GM12878 (cell line): ENCODE results near the gene PLIN3. TPM values are rescaled to one million over a fixed set of nuclear protein-coding genes. Genes with fewer than 3 reads are reported as not detected.
A peak's percentile ranks its signal among the peaks of the same experiment; 100 is the strongest.

Source experiments
- BACH1 ChIP-seq: fragments of 450-650 bp; IDR thresholded peaks from 2 replicates; pipeline ENCODE4 v1.6.1; 2017; ENCODE audit warnings: mild to moderate bottlenecking, borderline replicate concordance
- BHLHE40 ChIP-seq, 2 experiments: fragments of 450-650 bp in 1 of 2; IDR thresholded peaks; 2 replicates each; pipeline ENCODE4 v1.6.1; 2011 to 2017; ENCODE audit warnings: low read depth in 2 of 2, borderline replicate concordance in 1 of 2, improper control_type of control experiment in 1 of 2, low read length in 1 of 2, mild to moderate bottlenecking in 1 of 2
- CREM ChIP-seq: IDR thresholded peaks from 2 replicates; pipeline ENCODE4 v1.6.1; 2014; ENCODE audit warnings: antibody characterized with exemption, low read depth
- CUX1 ChIP-seq: IDR thresholded peaks from 2 replicates; pipeline ENCODE4 v1.6.1; 2012; ENCODE audit warnings: improper control_type of control experiment, low read depth, low read length; ENCODE audit not compliant: insufficient replicate concordance
- E2F8 ChIP-seq: fragments of 450-650 bp; IDR thresholded peaks from 2 replicates; pipeline ENCODE4 v1.6.1; 2018; ENCODE audit warnings: mild to moderate bottlenecking, low read depth, moderate library complexity; ENCODE audit not compliant: partially characterized antibody
- ELK1 ChIP-seq: IDR thresholded peaks from 2 replicates; pipeline ENCODE4 v1.6.1; 2012; ENCODE audit warnings: low read depth, low read length, improper control_type of control experiment
- FOS ChIP-seq: IDR thresholded peaks from 3 replicates; pipeline ENCODE4 v1.6.1; 2011; ENCODE audit warnings: borderline replicate concordance; ENCODE audit not compliant: insufficient read length; ENCODE audit errors: extremely low read depth
- FOXK2 ChIP-seq: fragments of 450-650 bp; IDR thresholded peaks from 2 replicates; pipeline ENCODE4 v1.6.1; 2017; ENCODE audit warnings: mild to moderate bottlenecking, moderate library complexity
- FOXM1 ChIP-seq: IDR thresholded peaks from 2 replicates; pipeline ENCODE4 v1.6.1; 2012; ENCODE audit warnings: low read depth, mild to moderate bottlenecking, inconsistent platforms, low read length, moderate library complexity
- HDAC6 ChIP-seq: fragments of 200-600 bp; sonication (generic); IDR thresholded peaks from one replicate; pipeline ENCODE4 v1.8.0; 2017; ENCODE audit warnings: antibody characterized with exemption; ENCODE audit not compliant: unreplicated experiment
- IKZF1 ChIP-seq: fragments of 450-650 bp; conservative IDR thresholded peaks from 2 replicates; pipeline ENCODE4 v1.6.1; 2017; ENCODE audit warnings: antibody characterized with exemption, mild to moderate bottlenecking
- IRF4 ChIP-seq: IDR thresholded peaks from 2 replicates; pipeline ENCODE4 v1.6.1; 2011; ENCODE audit warnings: low read depth, low read length
- IRF5 ChIP-seq: fragments of 450-650 bp; IDR thresholded peaks from 2 replicates; pipeline ENCODE4 v1.6.1; 2017; ENCODE audit warnings: borderline replicate concordance
- MXI1 ChIP-seq: fragments of 150-350 bp; IDR thresholded peaks from 2 replicates; pipeline ENCODE4 v1.6.1; 2011; ENCODE audit warnings: low read depth, mild to moderate bottlenecking, inconsistent platforms, low read length, improper control_type of control experiment
- NBN ChIP-seq: fragments of 450-650 bp; IDR thresholded peaks from 2 replicates; pipeline ENCODE4 v1.6.1; 2016
- NFYB ChIP-seq: IDR thresholded peaks from 2 replicates; pipeline ENCODE4 v1.6.1; 2011; ENCODE audit warnings: low read depth, mild to moderate bottlenecking, low read length, improper control_type of control experiment, moderate library complexity; ENCODE audit not compliant: insufficient read depth
- PAX8 ChIP-seq: fragments of 450-650 bp; IDR thresholded peaks from 2 replicates; pipeline ENCODE4 v1.6.1; 2017; ENCODE audit warnings: mild to moderate bottlenecking, moderate library complexity
- POLR2AphosphoS5 ChIP-seq: IDR thresholded peaks from 2 replicates; pipeline ENCODE4 v1.6.1; 2011; ENCODE audit warnings: mild to moderate bottlenecking, low read length, inconsistent platforms
- SP1 ChIP-seq: IDR thresholded peaks from one replicate; pipeline ENCODE4 v1.6.1; 2011; ENCODE audit warnings: low read depth, low read length
- polyA plus RNA-seq, 11 experiments: library from polyadenylated mRNA; depleted of rRNA in 4 of 11; unstranded in 6 of 11; stranded (reverse) in 5 of 11; fragments of >200 nt; fragmentation: Nextera tagmentation in 4 of 11; fragmentation: Illumina TruSeq in 1 of 11; extraction: Ambion mirVana in 4 of 11; extraction: Trizol in 1 of 11; gene quantifications; 1 replicate in 1 of 11; 2 replicates in 10 of 11; pipeline versions ENCODE4 v1.2.1 to v1.2.3, GENCODE V29; 2011 to 2016; ENCODE audit warnings: inconsistent platforms in 2 of 11, missing spikeins in 2 of 11, low read depth in 1 of 11
- total RNA-seq, 4 experiments: library from RNA; depleted of rRNA in 3 of 4; stranded (reverse); fragments of >200 nt in 3 of 4; fragmentation: Illumina TruSeq in 1 of 4; extraction: Trizol in 1 of 4; gene quantifications; 2 replicates each; pipeline versions ENCODE4 v1.2.1 to v1.2.3, GENCODE V29; 2013 to 2021

The PLIN3 gene
- total and polyA plus RNA-seq, 10 of the 15 experiments (the other 5 are each of a cell fraction or from before 2014, with no cell fraction given), result 7.7 to 71.4 (median 66.8) TPM

GRCh38 chr19:4815426-4816201, 51.9 kb downstream of the PLIN3 start (continued):
- TF ChIP-seq CUX1 (no peak), IRF5 (no peak), IRF4 (no peak), HDAC6 (no peak), IKZF1 (peak; percentile 45; the same call in 1 of the 2 replicates), SP1 (no peak), NFYB (peak; percentile 52; the same call in 1 of the 2 replicates), FOXK2 (no peak), FOXM1 (no peak), BACH1 (0 out of 2 replicates have a peak, but pooled peaks have one; percentile 9), MXI1 (peak; percentile 55; the same call in 1 of the 2 replicates), POLR2AphosphoS5 (peak; percentile 24; the same call in 1 of the 2 replicates), PAX8 (no peak), BHLHE40 (IDR thresholded peaks at IDR 0.05; ENCODE audit: borderline replicate concordance in 1 of 2, low read depth in 2 of 2, low read length in 1 of 2) (peak in 1 of 2 experiments; percentile 24; a peak in 1 of 4 replicates), FOS (no peak), E2F8 (peak; percentile 35), NBN (0 out of 2 replicates have a peak, but pooled peaks have one; percentile 19), CREM (peak; percentile 34; the same call in 1 of the 2 replicates), ELK1 (0 out of 2 replicates have a peak, but pooled peaks have one; percentile 38)
